ENCODE results near the gene CAMK2B. TPM values are rescaled to one million over a fixed set of nuclear protein-coding genes. Genes with fewer than 3 reads are reported as not detected.

Gene CAMK2B
- total RNA-seq, 1 experiment from 2014 or later = not detected

DNA sequence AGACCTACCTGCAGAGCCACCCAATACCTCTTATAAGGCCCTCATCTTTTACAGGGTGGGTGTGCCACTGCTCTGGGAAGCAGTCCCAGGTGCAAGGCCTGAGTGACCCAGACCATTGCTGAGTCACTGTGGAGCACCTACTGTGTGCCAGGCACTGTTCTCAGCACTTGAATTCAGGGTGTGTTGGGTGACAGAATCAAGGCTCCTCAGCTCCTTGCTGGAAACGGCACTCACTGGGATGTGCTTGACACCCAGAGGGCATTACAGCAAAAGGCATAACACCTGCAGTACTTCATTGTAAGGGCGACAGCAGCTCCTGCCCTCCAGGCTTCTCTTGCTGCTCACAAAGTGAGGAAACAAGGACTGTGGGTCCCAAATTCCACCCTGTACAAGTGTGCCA lies 7.1 kb downstream of the CAMK2B start:
- POLR2A ChIA-PET = no interaction called here
- TF ChIP-seq, protein P1, sequence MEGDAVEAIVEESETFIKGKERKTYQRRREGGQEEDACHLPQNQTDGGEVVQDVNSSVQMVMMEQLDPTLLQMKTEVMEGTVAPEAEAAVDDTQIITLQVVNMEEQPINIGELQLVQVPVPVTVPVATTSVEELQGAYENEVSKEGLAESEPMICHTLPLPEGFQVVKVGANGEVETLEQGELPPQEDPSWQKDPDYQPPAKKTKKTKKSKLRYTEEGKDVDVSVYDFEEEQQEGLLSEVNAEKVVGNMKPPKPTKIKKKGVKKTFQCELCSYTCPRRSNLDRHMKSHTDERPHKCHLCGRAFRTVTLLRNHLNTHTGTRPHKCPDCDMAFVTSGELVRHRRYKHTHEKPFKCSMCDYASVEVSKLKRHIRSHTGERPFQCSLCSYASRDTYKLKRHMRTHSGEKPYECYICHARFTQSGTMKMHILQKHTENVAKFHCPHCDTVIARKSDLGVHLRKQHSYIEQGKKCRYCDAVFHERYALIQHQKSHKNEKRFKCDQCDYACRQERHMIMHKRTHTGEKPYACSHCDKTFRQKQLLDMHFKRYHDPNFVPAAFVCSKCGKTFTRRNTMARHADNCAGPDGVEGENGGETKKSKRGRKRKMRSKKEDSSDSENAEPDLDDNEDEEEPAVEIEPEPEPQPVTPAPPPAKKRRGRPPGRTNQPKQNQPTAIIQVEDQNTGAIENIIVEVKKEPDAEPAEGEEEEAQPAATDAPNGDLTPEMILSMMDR (IDR thresholded peaks at IDR 0.05; ENCODE audit: insufficient read depth in 1 of 2, low read depth in 1 of 2, low read length in 1 of 2, severe bottlenecking in 1 of 2, unreplicated experiment in 1 of 2) = no peak
- Mint-ChIP-seq H3K4me3 (ENCODE audit: unreplicated experiment) (no peak overlapping the region), H3K36me3 (ENCODE audit: insufficient read depth, unreplicated experiment) (no peaks in the 10 kb centered on the region), H3K4me1 (ENCODE audit: low read depth, unreplicated experiment) (no peaks in the 10 kb centered on the region), H3K27me3 (ENCODE audit: insufficient read depth, unreplicated experiment) (peaks cover 13% of the 10 kb centered on the region), H3K9me3 (ENCODE audit: unreplicated experiment) (peaks cover 10% of the 10 kb centered on the region), H3K27ac (ENCODE audit: unreplicated experiment) (no peak overlapping the region)
- H3K9me3 ChIP-seq = peaks cover 6% of the 10 kb centered on the region; the same call in 1 of the 2 replicates
- CTCF ChIA-PET = no interaction called here
- BruUV-seq (replicated peaks) = no TSS peak
- DNase-seq = no peak
- H3K4me3 ChIP-seq (ENCODE audit: low read depth, low read length) = no peak overlapping the region
- no peaks in the 10 kb centered on the region for H3K4me1 ChIP-seq
- H3K27me3 ChIP-seq (replicated peaks; ENCODE audit: control insufficient read depth, insufficient read depth, low read length) = peaks cover 2% of the 10 kb centered on the region; the same call in 1 of the 2 replicates
- no peaks in the 10 kb centered on the region for H3K36me3 ChIP-seq (ENCODE audit: control insufficient read depth, insufficient read depth, low read length)
- intact Hi-C loops (cut with micrococcal nuclease; ENCODE audit: unreplicated experiment) = no loop called here

DNA sequence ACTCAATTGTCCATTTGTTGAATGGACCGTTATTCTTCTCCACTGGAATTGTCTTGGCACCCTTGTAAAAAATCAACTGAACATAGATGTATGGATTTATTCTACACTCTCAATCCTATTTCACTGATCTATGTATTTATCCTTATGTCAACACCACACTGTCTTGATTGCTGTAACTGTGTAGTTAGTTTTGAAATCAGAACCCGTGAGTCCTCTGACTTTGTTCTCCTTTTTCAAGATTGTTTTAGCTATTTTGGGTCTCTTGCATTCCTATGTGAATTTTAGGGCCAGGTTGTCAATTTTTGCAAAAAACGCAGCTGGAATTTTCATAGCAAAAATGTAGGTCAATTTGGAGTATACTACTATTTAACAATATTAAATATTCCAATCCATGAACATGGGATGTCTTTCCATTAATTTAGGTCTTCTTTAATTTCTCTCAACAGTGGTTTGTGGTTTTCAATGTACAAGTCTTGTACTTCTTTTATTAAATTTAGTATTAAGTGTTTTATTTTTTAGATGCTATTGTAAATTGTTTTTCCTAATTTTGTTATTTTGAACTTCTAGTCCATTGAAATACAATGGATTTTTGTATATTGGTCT lies 10.0 kb downstream of the CAMK2B start:
- CTCF ChIA-PET = no interaction called here
- no peaks in the 10 kb centered on the region for H3K4me1 Mint-ChIP-seq (ENCODE audit: low read depth, unreplicated experiment)
- H3K9me3 Mint-ChIP-seq (ENCODE audit: unreplicated experiment) = peaks cover 10% of the 10 kb centered on the region
- intact Hi-C loops (cut with micrococcal nuclease; ENCODE audit: unreplicated experiment) = no loop called here
- Histone ChIP-seq H3K36me3 (ENCODE audit: control insufficient read depth, insufficient read depth, low read length) (no peaks in the 10 kb centered on the region), H3K9me3 (peaks cover 6% of the 10 kb centered on the region; the same call in 1 of the 2 replicates), H3K27me3 (replicated peaks; ENCODE audit: control insufficient read depth, insufficient read depth, low read length) (no peaks in the 10 kb centered on the region), H3K4me3 (ENCODE audit: low read depth, low read length) (no peak overlapping the region), H3K4me1 (no peaks in the 10 kb centered on the region)
- no peak overlapping the region for H3K27ac Mint-ChIP-seq (ENCODE audit: unreplicated experiment)
- H3K27me3 Mint-ChIP-seq (ENCODE audit: insufficient read depth, unreplicated experiment) = peaks cover 3% of the 10 kb centered on the region
- POLR2A ChIA-PET = no interaction called here
- H3K4me3 Mint-ChIP-seq (ENCODE audit: unreplicated experiment) = no peak overlapping the region
- no peaks in the 10 kb centered on the region for H3K36me3 Mint-ChIP-seq (ENCODE audit: insufficient read depth, unreplicated experiment)
- no peak for DNase-seq
- no TSS peak for BruUV-seq (replicated peaks)
- TF ChIP-seq, protein P1 (IDR thresholded peaks at IDR 0.05; ENCODE audit: insufficient read depth in 1 of 2, low read depth in 1 of 2, low read length in 1 of 2, severe bottlenecking in 1 of 2, unreplicated experiment in 1 of 2) = no peak

DNA sequence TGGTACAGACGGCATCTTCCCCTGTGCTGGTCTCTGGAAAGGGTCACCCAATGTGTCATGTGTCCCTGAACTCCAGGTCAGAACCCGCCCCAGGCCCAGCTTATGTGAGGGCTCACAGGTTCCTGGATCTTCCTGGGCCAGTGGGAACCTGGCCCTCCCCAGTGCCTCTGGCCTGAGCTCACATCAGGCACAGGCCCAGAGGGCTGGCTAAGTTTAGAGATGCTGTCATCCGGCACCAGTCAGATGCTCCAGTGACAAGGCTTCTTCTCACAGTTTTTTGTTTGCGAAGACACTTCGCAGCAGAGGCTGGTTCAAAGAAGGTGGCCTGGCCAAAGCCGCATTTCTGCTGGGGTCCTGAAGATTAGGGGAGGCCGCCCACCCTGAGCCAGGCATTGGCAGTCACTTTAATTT lies 11.8 kb downstream of the CAMK2B start:
- Mint-ChIP-seq H3K4me3 (ENCODE audit: unreplicated experiment) (no peak overlapping the region), H3K36me3 (ENCODE audit: insufficient read depth, unreplicated experiment) (no peaks in the 10 kb centered on the region), H3K9me3 (ENCODE audit: unreplicated experiment) (peaks cover 10% of the 10 kb centered on the region), H3K27ac (ENCODE audit: unreplicated experiment) (no peak overlapping the region), H3K4me1 (ENCODE audit: low read depth, unreplicated experiment) (no peaks in the 10 kb centered on the region), H3K27me3 (ENCODE audit: insufficient read depth, unreplicated experiment) (peaks cover 3% of the 10 kb centered on the region)
- no TSS peak for BruUV-seq (replicated peaks)
- CTCF ChIA-PET = no interaction called here
- Histone ChIP-seq H3K36me3 (ENCODE audit: control insufficient read depth, insufficient read depth, low read length) (no peaks in the 10 kb centered on the region), H3K27me3 (replicated peaks; ENCODE audit: control insufficient read depth, insufficient read depth, low read length) (no peaks in the 10 kb centered on the region), H3K4me1 (no peaks in the 10 kb centered on the region), H3K9me3 (peaks cover 6% of the 10 kb centered on the region; the same call in 1 of the 2 replicates), H3K4me3 (ENCODE audit: low read depth, low read length) (no peak overlapping the region)
- no peak for DNase-seq
- TF ChIP-seq, protein P1 (IDR thresholded peaks at IDR 0.05; ENCODE audit: insufficient read depth in 1 of 2, low read depth in 1 of 2, low read length in 1 of 2, severe bottlenecking in 1 of 2, unreplicated experiment in 1 of 2) = no peak
- intact Hi-C loops (cut with micrococcal nuclease; ENCODE audit: unreplicated experiment) = no loop called here
- POLR2A ChIA-PET = no interaction called here

Measured in Caco-2 (cell line).